Measurements from ENCODE around the gene ATR.

- TF ChIP-seq CTCF (IDR thresholded peaks at IDR 0.05 in 4 of 5, conservative IDR thresholded peaks at IDR 0.05 in 1 of 5): no peak
- no peak for TF ChIP-seq POLR2A (IDR thresholded peaks at IDR 0.05)
Measured at GRCh38 chr3:142549986-142550385, 28.5 kb downstream of the ATR start.
